HG03097 (cell line): ENCODE results near the gene ENOX2.
"Not testable (repeated sequence)": the region's sequence is repeated elsewhere in the genome, so short reads cannot be mapped to it uniquely, and the experiment has no call there.

ENCODE experiments used
- ATAC-seq: cut with Tn5 transposase; IDR thresholded peaks from one replicate; pipeline ENCODE4 v1.9.1; 2021; ENCODE audit not compliant: unreplicated experiment, low FRiP score

The ENOX2 gene

GRCh38 chrX:130709178-130709577, 193.8 kb downstream of the ENOX2 start:
- ATAC-seq: not testable (repeated sequence)

DNA sequence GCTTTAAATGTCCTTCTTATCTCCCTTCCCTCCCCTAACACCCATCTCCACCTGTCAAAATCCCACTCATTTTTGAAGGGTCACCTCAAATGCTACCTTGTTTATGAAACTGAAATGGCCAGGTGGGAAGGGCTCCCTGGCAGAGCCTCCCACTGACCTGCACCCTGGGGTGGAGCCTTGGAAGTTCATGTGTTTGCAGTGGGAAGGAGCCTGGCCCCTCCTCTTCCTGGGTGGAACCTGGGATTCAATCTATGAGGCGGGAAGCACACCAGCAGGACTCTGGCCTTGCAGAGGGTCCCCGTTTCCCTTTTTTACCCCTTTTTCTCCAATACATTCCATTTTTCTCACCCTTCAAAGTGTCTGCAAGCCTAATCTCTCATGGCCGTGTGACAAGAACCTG, 197.4 kb downstream of the ENOX2 start:
- ATAC-seq: no peak

GRCh38 chrX:130704053-130705038, 198.7 kb downstream of the ENOX2 start:
- ATAC-seq: no peak

DNA sequence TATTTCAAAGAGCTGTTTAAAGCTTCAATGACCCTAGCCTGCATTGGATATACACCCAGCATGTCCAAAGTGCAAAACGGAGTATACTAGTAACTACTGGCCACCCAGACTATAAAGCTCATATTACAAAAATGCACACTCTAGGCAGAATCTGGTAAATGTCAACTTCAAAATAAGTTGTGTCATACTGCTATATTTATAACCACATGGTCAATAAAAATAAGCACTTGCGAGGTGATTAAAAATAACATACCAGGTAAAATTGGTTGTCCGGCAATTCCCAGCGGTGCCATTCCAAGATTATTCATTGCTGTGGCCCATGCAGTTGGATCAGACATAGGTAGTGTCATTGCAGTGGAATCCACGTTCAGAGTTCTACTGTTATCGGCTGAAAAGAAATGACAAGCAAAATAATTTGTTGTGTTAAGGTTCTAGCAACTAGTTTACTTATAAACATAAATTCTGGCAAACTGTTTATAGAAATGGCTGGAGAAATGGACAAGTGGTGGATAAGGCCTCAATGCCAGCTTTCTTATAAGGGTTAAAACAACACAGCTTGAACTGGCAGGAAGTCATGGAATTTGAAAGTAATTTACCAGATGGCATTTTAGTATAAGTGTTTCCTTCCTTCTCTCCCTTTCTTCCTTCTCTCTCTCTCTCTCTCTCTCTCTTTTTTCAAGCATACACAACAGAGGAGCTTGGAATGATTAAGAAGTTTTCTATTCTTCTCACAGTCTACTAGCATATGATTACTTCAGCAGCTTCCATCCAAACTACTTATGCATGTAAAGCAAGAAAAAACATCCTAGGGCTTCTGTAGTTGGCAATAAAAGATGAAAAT, 199.9 kb downstream of the ENOX2 start:
- ATAC-seq: no peak

GRCh38 chrX:130700629-130701028, 202.4 kb downstream of the ENOX2 start:
- ATAC-seq: no peak

DNA sequence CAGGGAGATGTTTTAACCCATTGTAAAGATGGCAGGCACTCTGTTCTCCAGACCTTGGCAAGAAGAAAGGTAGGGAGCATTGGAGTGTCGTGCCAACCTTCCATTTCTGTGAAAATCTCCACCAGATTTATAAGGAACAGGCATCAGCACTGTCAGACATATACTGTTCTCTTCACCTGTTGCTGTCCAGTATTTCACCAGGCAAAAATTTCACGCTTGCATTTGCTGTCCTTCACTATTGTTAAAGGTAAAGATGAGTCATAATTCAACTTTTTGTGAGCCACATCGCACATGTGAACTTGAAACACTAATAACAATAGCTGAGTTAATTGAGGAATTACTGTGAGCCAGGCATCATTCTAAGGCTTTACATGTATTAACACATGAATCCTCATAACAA, 203.4 kb downstream of the ENOX2 start:
- ATAC-seq: no peak

- no peak for ATAC-seq
These were observed 206.5 kb downstream of the ENOX2 start for GRCh38 chrX:130696542-130696941.

DNA sequence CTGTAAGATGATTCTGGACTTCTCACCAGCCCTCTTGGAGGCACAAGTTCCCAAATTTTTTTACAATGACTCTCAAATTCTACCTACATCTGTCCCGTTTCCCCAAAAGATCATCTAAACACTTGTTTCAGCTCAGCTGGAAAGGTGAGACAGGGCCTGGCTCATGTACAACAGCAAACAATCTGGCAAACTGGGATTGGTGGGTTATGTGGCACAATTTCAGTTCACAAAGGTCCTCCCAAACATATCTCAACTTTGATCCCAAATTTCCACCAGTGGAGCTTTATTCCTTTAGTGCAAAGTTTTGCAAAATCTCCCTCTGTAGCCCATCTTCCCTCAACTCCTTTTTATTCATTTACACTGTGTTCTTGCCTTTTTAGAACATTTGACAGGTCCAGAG, 207.1 kb downstream of the ENOX2 start:
- ATAC-seq: no peak

- ATAC-seq: no peak
These were observed 208.0 kb downstream of the ENOX2 start for GRCh38 chrX:130694983-130695382.

DNA sequence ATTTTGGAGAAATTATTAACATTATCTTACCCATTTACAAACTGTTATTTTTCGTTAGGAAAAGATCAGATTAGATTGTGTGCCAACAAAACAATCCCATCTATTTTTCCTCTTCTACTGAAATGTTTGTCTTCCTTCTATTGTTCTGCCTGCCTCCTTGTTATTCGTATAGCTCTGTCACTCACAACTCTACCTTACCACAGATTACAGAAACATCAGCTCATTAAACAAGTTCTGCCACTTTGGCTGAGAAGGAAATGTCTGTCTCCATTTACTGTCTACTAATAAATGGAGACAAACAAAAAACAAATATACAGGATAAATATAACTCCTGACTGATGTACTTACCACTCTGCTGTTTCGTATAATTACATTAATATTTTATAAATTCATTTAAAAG, 211.4 kb downstream of the ENOX2 start:
- no peak for ATAC-seq

- ATAC-seq: no peak
These were observed 214.6 kb downstream of the ENOX2 start for GRCh38 chrX:130688360-130688759.

DNA sequence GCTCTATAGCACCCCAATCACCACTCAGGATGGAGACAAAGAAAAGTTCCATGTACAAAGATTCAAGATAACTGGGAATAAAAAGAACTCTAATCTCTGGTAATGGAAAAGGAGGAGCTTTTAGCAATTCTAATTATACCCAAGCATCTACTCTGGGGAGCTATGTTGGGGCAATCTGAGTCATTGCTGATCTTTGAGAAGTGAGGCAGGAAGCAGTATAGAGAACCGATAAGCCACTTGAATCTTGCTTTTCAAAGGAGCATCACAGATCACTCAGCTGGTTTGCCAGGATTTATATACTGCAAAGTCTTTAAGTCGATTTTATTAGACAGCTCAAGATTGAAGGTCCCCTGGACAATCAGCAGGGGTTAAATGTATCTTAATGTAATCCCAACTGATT, 220.0 kb downstream of the ENOX2 start:
- ATAC-seq: no peak

DNA sequence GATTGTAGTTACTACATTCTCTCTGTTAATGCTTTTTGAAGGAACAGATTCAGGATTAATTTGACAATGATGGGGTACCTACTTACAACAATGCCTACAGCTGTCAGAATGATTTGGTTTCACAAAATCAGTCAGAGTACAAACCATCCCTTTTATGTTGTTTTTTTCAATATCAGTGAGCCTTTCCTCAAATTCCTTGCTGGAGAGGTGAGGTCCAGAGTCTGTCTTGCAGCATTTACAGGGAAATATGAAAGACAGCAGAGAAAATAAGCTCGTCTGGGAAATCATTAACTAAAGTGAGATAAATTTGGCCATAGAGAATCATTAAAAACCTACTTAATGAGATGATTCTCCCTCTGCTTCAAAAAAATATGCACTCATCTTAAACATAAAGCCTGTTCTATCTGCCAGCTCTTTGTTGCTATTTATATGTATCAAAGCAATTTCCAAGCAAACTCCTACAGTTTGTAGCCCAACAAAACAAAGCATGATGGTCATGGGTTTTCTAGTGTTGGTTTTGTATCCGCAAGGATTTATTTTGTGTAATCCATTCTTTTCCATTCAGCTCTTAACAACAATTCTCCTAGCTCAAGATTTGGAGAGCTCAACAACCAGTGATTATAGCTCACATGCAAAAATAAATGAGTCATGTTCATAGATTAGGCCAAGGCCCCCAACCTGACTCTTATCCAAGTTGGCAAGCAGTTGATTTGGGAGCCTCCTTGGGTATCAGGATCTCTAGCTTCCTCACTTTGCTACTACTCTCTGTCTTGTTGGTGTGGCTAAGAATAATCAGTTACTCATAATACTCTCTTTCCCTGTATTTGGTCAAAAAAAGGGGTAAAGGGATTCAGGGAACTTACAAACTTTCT, 222.6 kb downstream of the ENOX2 start:
- ATAC-seq: no peak

GRCh38 chrX:130676861-130677260, 226.1 kb downstream of the ENOX2 start:
- no peak for ATAC-seq

DNA sequence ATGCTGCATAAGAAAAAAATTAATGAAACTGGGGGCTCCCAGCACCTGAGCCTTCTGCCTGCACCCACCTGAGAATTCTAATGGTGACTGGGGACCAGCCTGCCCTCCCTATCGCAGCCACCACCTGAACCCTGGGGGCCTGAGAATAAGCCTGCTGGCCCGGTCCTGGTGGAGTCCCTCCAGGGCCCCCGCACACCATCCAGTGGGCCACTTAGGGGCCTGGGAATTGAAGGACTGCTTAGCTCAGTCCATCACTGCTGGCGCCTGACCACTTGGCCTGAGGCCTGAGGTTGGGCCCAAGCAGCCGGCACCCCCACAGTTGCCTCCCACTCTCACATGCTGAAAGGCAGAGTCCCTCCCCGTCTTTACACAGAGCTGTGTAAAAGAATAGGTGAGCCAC, 230.8 kb downstream of the ENOX2 start:
- ATAC-seq: no peak

- ATAC-seq: no peak
These were observed 233.8 kb downstream of the ENOX2 start for GRCh38 chrX:130669233-130669632.

DNA sequence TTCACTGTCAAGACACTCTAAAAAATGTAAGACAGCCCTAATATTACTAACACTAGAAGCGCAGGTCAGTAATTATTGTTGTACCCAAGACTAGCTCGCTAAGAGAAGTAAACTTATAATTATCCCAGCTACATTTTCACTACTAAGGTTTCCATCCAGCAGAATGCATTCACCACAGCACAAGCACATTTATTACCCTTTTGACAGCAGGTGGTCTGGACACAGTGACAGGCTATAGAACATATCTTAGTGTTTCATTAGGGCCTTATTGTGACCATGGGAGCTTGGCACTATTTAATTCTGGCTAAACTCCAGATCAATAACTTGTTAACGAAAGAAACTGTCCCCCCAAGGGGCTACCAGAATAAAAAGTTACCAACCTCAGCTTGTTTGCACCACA, 237.7 kb downstream of the ENOX2 start:
- no peak for ATAC-seq

DNA sequence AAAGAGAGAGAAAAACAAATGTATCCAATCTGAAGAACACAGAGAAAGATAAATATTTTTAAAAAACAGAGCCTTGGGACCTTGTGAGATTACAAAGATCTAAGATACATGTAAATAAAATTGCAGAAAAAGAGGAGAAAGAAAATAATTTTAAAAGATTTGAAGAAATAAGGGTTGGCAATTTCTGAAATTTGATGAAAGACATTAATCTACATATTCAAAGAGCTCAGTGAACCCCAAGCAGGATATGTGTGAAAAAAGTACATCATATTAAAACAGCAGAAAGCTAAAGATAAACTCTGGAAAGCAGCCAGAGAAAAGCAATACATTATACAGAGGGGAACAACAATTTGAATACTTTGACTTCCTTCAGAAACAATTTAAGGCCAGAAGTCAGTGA, 244.7 kb downstream of the ENOX2 start:
- ATAC-seq: no peak

GRCh38 chrX:130654409-130654950, 248.5 kb downstream of the ENOX2 start:
- ATAC-seq: no peak

- ATAC-seq: no peak
These were observed 250.0 kb downstream of the ENOX2 start for GRCh38 chrX:130652824-130653578.
